Left colon (tissue), 2 donors: ENCODE results near the gene KIR3DL3. TPM values are rescaled to one million over a fixed set of nuclear protein-coding genes. Genes with fewer than 3 reads are reported as not detected.
"Not testable (repeated sequence)": the region's sequence is repeated elsewhere in the genome, so short reads cannot be mapped to it uniquely, and the experiment has no call there.

Source experiments
- ATAC-seq: fragments of 200-7000 bp; cut with Tn5 transposase; one replicate; pipeline ENCODE4 v1.9.1; 2020; ENCODE audit warnings: mild to moderate bottlenecking, moderate library complexity
- DNase-seq, 2 donors: peaks; one replicate each; pipeline ENCODE4 v3.0.0-alpha.2; 2020
- intact Hi-C, 2 donors: fragments of 100-400 bp; cut with DNase I in 1 of 2; cut with micrococcal nuclease in 1 of 2; formaldehyde crosslinking; loops; one replicate each; pipeline versions ENCODE4 v1.11.2 to v1.14.0; 2022; cut with DNase I, micrococcal nuclease
- total RNA-seq, 2 donors: library from RNA; stranded (reverse); fragmentation: NEBNext Ultra II Directional; extraction: Animal tissue kit (Norgen Biotek cat#: 25700); gene quantifications; one replicate each; pipeline ENCODE4 v1.2.1, GENCODE V29; 2021
- donor health status: DM: no; HTN: no; CAD: no.
- donor health status: DM: yes; HTN: yes; CAD: no.

Gene KIR3DL3
- total RNA-seq, 2 donors from 2014 or later, result not detected

GRCh38 chr19:54728167-54728566, 3.9 kb downstream of the KIR3DL3 start:
- DNase-seq (no peak), ATAC-seq (no peak)
- intact Hi-C loops, result no loop called here

GRCh38 chr19:54729416-54730188, 5.4 kb downstream of the KIR3DL3 start:
- intact Hi-C loops, result no loop called here
- no peak for DNase-seq

GRCh38 chr19:54731191-54731590, 6.9 kb downstream of the KIR3DL3 start:
- ATAC-seq, result no peak
- DNase-seq, result no peak
- intact Hi-C loops, result no loop called here

More at GRCh38 chr19:54729416-54730188, 5.4 kb downstream of the KIR3DL3 start:
- no peak for ATAC-seq

GRCh38 chr19:54738306-54738705, 14.1 kb downstream of the KIR3DL3 start, which contains the start of gene KIR2DL3:
TSS of gene KIR2DL3 (plus strand) at chr19:54738513. CDS start at chr19:54738546, 33 bp downstream.
- intact Hi-C loops, ATAC-seq, DNase-seq: not testable (repeated sequence)

GRCh38 chr19:54738715-54739114, 14.5 kb downstream of the KIR3DL3 start:
- DNase-seq (no peak), ATAC-seq (no peak)
- intact Hi-C loops, result no loop called here

GRCh38 chr19:54739587-54740497, 15.6 kb downstream of the KIR3DL3 start:
- intact Hi-C loops, result no loop called here
- DNase-seq (no peak), ATAC-seq (no peak)

- intact Hi-C loops, DNase-seq: not testable (repeated sequence)
Measured at GRCh38 chr19:54741950-54742349, 17.7 kb downstream of the KIR3DL3 start.

GRCh38 chr19:54744080-54744479, 19.8 kb downstream of the KIR3DL3 start:
- ATAC-seq, intact Hi-C loops, DNase-seq: not testable (repeated sequence)

More at GRCh38 chr19:54741950-54742349, 17.7 kb downstream of the KIR3DL3 start:
- not testable (repeated sequence) for ATAC-seq

GRCh38 chr19:54747614-54748322, 23.5 kb downstream of the KIR3DL3 start:
- DNase-seq, intact Hi-C loops, ATAC-seq: not testable (repeated sequence)

- DNase-seq, ATAC-seq, intact Hi-C loops: not testable (repeated sequence)
Measured at GRCh38 chr19:54750276-54750675, 26.0 kb downstream of the KIR3DL3 start.

- DNase-seq, ATAC-seq, intact Hi-C loops: not testable (repeated sequence)
Measured at GRCh38 chr19:54756204-54757110, 32.2 kb downstream of the KIR3DL3 start.

- intact Hi-C loops, DNase-seq, ATAC-seq: not testable (repeated sequence)
Measured at GRCh38 chr19:54758577-54758976, 34.3 kb downstream of the KIR3DL3 start.

GRCh38 chr19:54764219-54764618, 40.0 kb downstream of the KIR3DL3 start:
- ATAC-seq, intact Hi-C loops, DNase-seq: not testable (repeated sequence)

GRCh38 chr19:54766464-54766863, 42.2 kb downstream of the KIR3DL3 start:
- intact Hi-C loops, ATAC-seq, DNase-seq: not testable (repeated sequence)

GRCh38 chr19:54769646-54770045, 45.4 kb downstream of the KIR3DL3 start, which contains the start of gene KIR2DL1:
TSS of gene KIR2DL1 (plus strand) at chr19:54769793. CDS start at chr19:54769851, 58 bp downstream.
- intact Hi-C loops, ATAC-seq, DNase-seq: not testable (repeated sequence)

GRCh38 chr19:54770511-54770910, 46.3 kb downstream of the KIR3DL3 start:
- DNase-seq, ATAC-seq, intact Hi-C loops: not testable (repeated sequence)
